Immature natural killer cell (primary cell): Measurements from ENCODE around the gene LRRFIP1. TPM values are rescaled to one million over a fixed set of nuclear protein-coding genes. Genes with fewer than 3 reads are reported as not detected.

Experiments
- DNase-seq, 3 donors: peaks; one replicate each; pipeline ENCODE4 v3.0.0; 2022; ENCODE audit warnings: mixed read lengths in 1 of 3
- H3K27ac Mint-ChIP-seq, 6 donors: one replicate each; pipeline ENCODE4 v1.8.0; 2020; ENCODE audit warnings: mixed read lengths in 6 of 6, mild to moderate bottlenecking in 5 of 6, inconsistent platforms in 4 of 6, moderate library complexity in 3 of 6
- H3K27me3 Mint-ChIP-seq, 3 donors: one replicate each; pipeline ENCODE4 v1.8.0; 2020 to 2021; ENCODE audit warnings: low read depth in 3 of 3, mild to moderate bottlenecking in 3 of 3, mixed read lengths in 3 of 3, moderate library complexity in 3 of 3, inconsistent platforms in 1 of 3
- H3K36me3 Mint-ChIP-seq, 3 donors: one replicate each; pipeline ENCODE4 v1.8.0; 2020; ENCODE audit warnings: mixed read lengths in 3 of 3, inconsistent platforms in 2 of 3, mild to moderate bottlenecking in 2 of 3
- H3K4me1 Mint-ChIP-seq, 2 donors: one replicate each; pipeline ENCODE4 v1.8.0; 2020; ENCODE audit warnings: inconsistent platforms in 2 of 2, mild to moderate bottlenecking in 2 of 2, mixed read lengths in 2 of 2, moderate library complexity in 1 of 2
- H3K4me3 Mint-ChIP-seq, 5 donors: one replicate each; pipeline ENCODE4 v1.8.0; 2020; ENCODE audit warnings: mild to moderate bottlenecking in 5 of 5, mixed read lengths in 5 of 5, inconsistent platforms in 3 of 5, moderate library complexity in 3 of 5
- H3K9me3 Mint-ChIP-seq, 6 donors: one replicate each; pipeline ENCODE4 v1.8.0; 2020; ENCODE audit warnings: mild to moderate bottlenecking in 6 of 6, mixed read lengths in 6 of 6, inconsistent platforms in 4 of 6, moderate library complexity in 3 of 6
- polyA plus RNA-seq, 3 donors: library from polyadenylated mRNA; unstranded; fragments of 300-500 nt; fragmentation: Illumina TruSeq; gene quantifications; one replicate each; pipeline ENCODE4 v1.2.3, GENCODE V29; 2021

LRRFIP1 gene
- polyA plus RNA-seq, 3 donors from 2014 or later = 62.5 to 137 (median 80.0) TPM

DNA sequence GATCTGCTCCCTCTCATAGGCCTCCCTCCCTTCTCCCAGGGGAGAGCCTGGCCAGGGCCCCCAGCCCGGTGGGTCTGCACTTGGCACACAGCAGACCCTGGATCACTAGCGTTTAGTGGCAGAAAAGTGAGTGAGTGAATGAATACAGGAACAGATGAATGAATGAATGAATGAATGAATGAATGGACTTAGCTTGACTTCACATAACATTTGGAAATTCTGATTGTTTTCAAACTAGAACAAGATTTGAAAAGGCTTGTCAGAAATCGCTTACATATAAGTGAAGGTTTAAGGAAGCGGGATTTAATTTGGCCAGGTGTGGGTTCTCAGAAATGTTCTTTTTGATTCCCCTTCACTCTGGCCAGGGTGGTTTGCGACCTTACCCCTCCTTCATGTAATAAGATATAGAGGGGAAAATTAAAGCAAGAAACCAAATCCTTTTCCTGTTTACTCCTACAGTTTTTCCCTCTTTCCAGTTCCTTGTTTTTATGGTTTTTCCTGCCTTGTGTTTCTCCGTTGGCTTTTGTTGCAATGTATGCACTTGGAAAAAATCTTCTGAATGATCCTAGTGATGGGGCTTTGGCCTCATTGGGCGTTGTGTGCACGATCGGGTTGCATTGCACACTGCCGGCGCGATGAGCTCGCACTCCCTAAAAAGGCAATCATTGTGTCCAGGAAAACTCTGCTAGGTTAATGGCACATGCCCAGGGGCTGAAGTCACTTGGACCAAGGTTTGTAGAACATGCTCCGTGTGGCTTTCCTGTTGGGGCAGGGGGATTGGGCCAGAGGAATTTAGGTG is 16.4 kb downstream of the LRRFIP1 start:
- H3K4me1 Mint-ChIP-seq = no peaks in the 10 kb centered on the region
- H3K9me3 Mint-ChIP-seq = no peaks in the 10 kb centered on the region
- no peak overlapping the region for H3K27ac Mint-ChIP-seq
- no peak for DNase-seq
- peaks cover 0 to 3% (median 0%) of the 10 kb centered on the region in 3 donors for H3K36me3 Mint-ChIP-seq
- no peak overlapping the region for H3K4me3 Mint-ChIP-seq
- peaks cover 0 to 10% (median 2%) of the 10 kb centered on the region in 3 donors for H3K27me3 Mint-ChIP-seq

DNA sequence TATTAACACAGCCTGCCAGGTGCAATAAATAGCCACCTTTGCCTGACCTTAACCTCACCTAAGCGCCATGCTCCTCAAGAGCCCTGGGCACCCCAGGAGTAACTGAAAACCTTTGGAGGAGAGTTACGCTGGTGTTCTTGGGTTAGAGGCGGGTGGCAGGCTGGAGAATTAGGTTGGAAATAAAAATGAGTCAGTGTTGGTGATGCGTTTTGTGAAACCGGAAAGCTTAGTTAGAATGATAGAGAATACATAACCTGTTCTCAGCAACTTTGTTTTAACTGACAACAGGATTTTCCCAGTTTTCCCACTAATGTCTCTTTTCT is 17.0 kb downstream of the LRRFIP1 start:
- H3K9me3 Mint-ChIP-seq = no peaks in the 10 kb centered on the region
- no peak overlapping the region for H3K4me3 Mint-ChIP-seq
- no peaks in the 10 kb centered on the region for H3K4me1 Mint-ChIP-seq
- H3K27me3 Mint-ChIP-seq = peaks cover 0 to 10% (median 2%) of the 10 kb centered on the region in 3 donors
- no peak overlapping the region for H3K27ac Mint-ChIP-seq
- no peak for DNase-seq
- peaks cover 0 to 3% (median 0%) of the 10 kb centered on the region in 3 donors for H3K36me3 Mint-ChIP-seq

DNA sequence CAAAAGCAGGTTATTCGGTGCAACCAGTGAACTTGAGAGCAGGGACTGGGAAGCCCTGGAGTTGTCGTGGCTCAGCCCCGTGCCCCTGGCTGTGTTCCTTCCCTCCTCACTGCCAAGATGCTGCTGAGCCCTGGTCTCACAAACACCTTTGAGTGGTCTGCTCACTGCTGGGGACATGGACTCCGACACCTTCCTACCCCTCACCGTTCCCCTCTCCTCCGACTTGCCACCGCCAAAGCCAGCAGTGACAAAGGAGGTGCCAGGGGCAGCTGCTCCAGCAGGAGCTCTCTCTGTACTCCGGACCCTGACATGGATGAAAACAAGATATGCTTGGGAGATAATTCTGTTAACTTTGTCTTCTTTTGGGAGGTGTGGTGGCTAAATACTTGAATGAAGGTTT is 17.9 kb downstream of the LRRFIP1 start:
- Mint-ChIP-seq H3K27ac (no peak overlapping the region), H3K4me3 (no peak overlapping the region), H3K27me3 (peaks cover 2 to 10% (median 2%) of the 10 kb centered on the region in 3 donors), H3K36me3 (peaks cover 0 to 3% (median 0%) of the 10 kb centered on the region in 3 donors), H3K9me3 (no peaks in the 10 kb centered on the region), H3K4me1 (no peaks in the 10 kb centered on the region)
- no peak for DNase-seq

DNA sequence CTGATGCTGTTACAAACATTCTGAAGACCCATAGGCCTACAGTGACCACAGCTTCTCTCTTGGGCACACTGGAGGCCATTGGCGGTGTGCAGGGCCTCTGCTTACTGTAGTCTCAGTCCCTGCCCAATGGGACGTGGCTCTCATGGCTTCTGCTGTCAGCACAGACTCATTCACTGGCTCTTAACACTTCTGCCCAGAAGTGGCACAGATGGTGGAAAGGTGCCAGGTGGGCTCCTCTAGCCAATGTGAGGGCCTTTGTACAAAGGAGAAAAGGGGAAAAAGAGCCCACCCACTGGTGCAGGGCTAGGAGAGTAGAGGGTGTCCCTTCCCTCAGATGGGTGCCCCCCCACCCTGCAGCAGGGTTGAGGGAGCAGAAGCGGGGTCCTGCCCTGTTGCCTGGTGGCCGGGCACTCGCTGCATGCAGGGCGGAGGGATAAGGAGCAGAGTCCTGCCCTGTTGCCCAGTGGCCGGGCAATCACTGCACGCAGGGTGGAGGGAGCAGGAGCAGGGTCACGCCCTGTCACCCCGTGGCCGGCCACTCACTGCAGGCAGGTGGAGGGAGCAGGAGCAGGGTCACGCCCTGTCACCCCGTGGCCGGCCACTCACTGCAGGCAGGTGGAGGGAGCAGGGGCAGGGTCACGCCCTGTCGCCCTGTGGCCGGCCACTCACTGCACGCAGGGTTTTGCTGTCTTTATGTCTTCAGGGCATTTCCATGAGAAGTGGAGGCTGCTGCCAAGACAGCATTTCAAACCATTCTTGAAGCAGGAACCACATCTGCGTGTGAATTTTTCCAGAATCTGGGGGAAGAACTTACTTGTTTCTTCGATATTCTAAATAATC is 20.0 kb downstream of the LRRFIP1 start:
- H3K27me3 Mint-ChIP-seq = peaks cover 2 to 10% (median 3%) of the 10 kb centered on the region in 3 donors

DNA sequence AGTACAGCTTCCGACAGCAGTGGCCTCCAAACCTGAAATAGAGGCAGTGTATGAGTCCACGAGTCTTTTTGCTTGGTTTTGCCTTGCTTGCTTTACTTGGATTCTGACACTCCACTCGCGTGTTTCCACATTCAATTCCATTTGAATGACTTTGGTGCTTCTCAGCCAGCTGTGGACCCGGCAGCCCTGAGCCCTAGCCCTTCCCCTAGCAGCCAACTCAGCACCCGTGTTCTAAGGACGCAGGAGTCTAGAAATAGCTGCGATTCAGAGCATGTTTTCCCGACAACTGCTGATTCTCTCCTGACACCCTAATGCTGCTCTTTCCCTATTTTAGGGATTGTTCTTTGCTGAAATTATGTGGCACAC is 20.6 kb downstream of the LRRFIP1 start:
- H3K27me3 Mint-ChIP-seq = peaks cover 3 to 10% (median 3%) of the 10 kb centered on the region in 3 donors
- H3K27ac Mint-ChIP-seq = no peak overlapping the region
- no peaks in the 10 kb centered on the region for H3K4me1 Mint-ChIP-seq
- no peaks in the 10 kb centered on the region for H3K9me3 Mint-ChIP-seq
- no peak overlapping the region for H3K4me3 Mint-ChIP-seq
- H3K36me3 Mint-ChIP-seq = peaks cover 0 to 6% (median 4%) of the 10 kb centered on the region in 3 donors
- no peak for DNase-seq

More for the DNA sequence above, 20.0 kb downstream of the LRRFIP1 start:
- H3K4me1 Mint-ChIP-seq = no peaks in the 10 kb centered on the region
- peaks cover 0 to 6% (median 0%) of the 10 kb centered on the region in 3 donors for H3K36me3 Mint-ChIP-seq
- H3K9me3 Mint-ChIP-seq = no peaks in the 10 kb centered on the region
- DNase-seq = no peak
- H3K4me3 Mint-ChIP-seq = no peak overlapping the region
- H3K27ac Mint-ChIP-seq = no peak overlapping the region

DNA sequence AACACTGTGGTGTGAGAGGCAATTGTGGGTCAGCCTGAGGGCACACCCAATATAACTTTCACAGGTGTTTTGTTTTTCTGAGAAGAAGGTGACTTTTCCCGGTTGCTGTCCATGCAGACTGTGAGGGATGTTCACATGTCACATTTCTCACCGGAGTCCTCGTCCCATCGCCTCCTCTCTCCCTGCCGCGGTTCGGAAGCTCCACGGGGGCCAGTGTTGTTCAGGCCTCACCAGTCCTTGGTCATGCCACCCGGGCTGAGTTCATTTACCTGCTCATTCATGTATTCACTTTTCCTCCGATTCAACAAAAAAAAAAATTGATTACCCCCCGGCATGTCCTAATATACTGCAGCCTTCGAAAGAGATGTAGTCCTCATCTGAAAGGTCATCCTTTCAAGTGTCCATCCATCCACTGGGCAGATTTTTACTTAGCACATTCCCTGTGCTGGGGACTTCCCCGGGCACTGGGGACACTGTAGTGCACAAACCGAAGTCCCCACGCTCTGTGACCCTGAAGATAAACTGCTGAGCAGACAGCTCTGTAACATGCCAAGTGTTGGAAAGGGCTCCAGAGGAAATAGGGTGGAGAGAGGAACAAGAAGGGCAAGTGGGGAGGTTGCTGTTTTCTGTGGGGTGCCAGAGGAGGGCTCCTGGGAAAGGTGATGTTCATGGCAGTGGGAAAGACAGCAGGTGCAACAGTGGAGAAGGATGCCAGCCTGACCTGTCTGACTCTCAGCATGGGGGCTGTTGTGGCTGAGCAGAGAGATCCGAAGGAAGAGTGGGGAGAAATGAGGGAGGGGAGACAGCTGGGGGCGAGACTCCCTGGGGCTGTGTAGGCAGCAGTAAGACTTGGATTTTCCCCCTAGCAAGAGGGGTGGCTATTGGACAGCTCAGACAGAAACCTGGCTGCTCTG is 22.4 kb downstream of the LRRFIP1 start:
- Mint-ChIP-seq H3K27ac (no peak overlapping the region), H3K4me1 (peaks cover 0 to 4% of the 10 kb centered on the region in 2 donors), H3K27me3 (peaks cover 3 to 10% (median 3%) of the 10 kb centered on the region in 3 donors), H3K9me3 (no peaks in the 10 kb centered on the region), H3K4me3 (no peak overlapping the region), H3K36me3 (peaks cover 0 to 6% (median 4%) of the 10 kb centered on the region in 3 donors)
- no peak for DNase-seq

DNA sequence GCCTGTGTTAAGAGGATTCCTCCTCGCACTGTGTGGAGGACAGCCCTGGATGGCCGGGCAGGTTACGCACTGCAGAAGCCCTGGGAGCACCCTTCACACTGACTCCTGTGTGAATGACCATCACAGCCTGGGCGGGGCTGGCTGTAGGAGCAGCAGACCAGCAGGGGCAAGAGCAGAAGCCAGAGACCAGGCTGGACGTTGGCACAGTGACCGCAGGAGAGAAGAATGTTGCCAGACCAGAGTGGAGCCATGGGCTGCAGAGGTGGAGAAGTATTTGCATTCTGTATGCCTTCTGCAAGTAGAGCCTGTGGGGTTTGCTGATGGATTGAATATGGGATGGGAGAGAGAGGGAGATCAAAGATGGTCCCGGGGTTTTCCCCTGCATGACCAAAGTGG is 23.1 kb downstream of the LRRFIP1 start:
- Mint-ChIP-seq H3K36me3 (peaks cover 0 to 4% (median 4%) of the 10 kb centered on the region in 3 donors), H3K4me3 (no peak overlapping the region), H3K27ac (no peak overlapping the region), H3K9me3 (no peaks in the 10 kb centered on the region), H3K27me3 (peaks cover 3 to 9% (median 5%) of the 10 kb centered on the region in 3 donors), H3K4me1 (peaks cover 4 to 9% of the 10 kb centered on the region in 2 donors)
- no peak for DNase-seq

DNA sequence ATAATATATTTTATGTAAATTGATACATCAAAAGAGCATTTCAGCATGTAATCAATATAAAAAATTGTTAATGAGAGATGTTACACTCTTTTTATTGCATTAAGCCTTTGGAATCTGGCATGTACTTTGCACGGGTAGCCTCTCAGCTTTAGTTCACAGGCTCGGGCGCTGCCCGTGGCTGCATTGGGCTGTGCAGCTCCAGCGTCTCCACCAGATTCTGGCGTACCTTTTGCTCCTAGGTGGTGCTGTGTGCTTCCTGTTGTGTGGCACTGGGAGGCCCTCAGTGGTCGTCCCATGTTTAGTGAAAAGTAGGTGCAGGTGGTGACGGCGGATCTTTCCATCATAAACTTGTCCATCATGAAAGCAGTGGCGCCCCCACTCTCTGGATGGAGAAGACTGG is 24.4 kb downstream of the LRRFIP1 start:
- Mint-ChIP-seq H3K4me1 (peaks cover 10 to 13% of the 10 kb centered on the region in 2 donors), H3K9me3 (no peaks in the 10 kb centered on the region), H3K27ac (no peak overlapping the region), H3K27me3 (peaks cover 3 to 16% (median 5%) of the 10 kb centered on the region in 3 donors), H3K36me3 (peaks cover 0 to 4% (median 3%) of the 10 kb centered on the region in 3 donors), H3K4me3 (no peak overlapping the region)
- no peak for DNase-seq

DNA sequence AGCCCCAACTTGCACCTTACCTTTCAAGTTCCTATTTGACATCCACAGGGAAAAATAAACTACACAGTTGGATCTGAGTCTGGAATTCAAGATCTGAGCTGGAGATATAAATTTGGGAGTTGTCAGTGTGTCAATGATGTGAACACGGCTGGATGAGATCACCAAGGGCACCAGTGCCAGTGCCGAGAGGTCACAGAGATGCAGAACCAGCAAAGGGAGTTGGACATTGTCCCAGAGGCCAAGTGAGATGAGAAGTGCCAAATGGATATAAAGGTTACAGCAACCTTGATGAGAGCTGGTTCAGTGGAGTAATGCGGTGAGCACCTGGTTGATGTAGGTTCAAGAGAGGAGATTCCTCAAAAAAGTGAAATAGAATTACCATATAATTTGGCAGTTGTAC is 24.8 kb downstream of the LRRFIP1 start:
- DNase-seq = no peak

DNA sequence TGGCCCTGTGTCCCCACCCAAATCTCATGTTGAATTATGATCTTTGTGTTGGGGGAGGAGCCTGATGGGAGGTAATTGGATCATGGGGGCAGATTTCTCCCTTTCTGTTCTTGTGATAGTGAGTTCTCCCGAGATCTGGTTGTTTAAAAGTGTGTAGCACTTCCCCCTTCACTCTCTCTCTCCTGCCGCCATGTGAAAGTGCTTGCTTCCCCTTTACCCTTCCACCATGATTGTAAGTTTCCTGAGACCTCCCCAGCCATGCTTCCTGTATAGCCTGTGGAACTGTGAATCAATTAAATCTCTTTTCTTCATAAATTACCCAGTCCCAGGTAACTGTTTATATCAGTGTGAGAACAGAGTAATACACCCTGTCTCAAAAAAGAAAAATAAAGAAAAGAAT is 25.5 kb downstream of the LRRFIP1 start:
- Mint-ChIP-seq H3K27me3 (peaks cover 3 to 18% (median 6%) of the 10 kb centered on the region in 3 donors), H3K27ac (no peak overlapping the region), H3K36me3 (peaks cover 0 to 4% (median 3%) of the 10 kb centered on the region in 3 donors), H3K9me3 (no peaks in the 10 kb centered on the region), H3K4me3 (no peak overlapping the region), H3K4me1 (peaks cover 10 to 13% of the 10 kb centered on the region in 2 donors)
- no peak for DNase-seq

More for the DNA sequence above, 24.8 kb downstream of the LRRFIP1 start:
- H3K27ac Mint-ChIP-seq = no peak overlapping the region
- H3K36me3 Mint-ChIP-seq = peaks cover 0 to 4% (median 3%) of the 10 kb centered on the region in 3 donors
- H3K9me3 Mint-ChIP-seq = no peaks in the 10 kb centered on the region
- H3K27me3 Mint-ChIP-seq = peaks cover 3 to 18% (median 6%) of the 10 kb centered on the region in 3 donors
- H3K4me3 Mint-ChIP-seq = no peak overlapping the region
- peaks cover 10 to 13% of the 10 kb centered on the region in 2 donors for H3K4me1 Mint-ChIP-seq

DNA sequence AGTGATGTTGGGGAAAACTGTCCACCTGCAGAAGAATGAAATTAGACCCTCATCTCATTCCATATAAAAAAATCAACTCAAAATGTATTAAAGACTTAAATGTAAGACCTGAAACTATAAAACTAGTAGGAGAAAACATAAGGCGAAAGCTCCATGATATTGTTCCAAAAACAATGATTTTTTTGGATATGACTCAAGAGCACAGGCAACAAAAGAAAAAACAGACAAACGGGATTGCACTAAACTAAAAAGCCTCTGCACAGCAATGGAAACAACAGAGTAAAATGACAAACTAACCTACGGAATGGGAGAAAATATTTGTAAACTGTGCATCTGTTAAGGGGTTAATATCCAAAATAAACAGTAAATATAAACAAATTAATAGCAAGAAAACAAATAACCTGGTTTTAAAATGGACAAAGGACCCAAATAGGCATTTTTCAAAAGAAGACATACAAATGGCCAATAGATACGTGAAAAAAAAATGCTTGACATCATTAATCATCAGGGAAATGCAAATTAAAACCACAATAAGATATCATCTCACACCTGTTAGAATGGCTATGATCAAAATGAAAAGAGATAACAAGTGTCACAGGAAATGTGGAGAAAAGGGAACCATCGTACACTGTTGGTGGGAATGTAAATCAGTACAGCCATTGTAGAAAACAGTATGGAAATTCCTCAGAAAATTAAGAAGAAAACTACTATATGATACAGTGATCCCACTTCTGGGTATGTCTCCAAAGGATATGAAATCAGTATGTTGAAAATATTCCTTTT is 26.6 kb downstream of the LRRFIP1 start:
- H3K27me3 Mint-ChIP-seq = peaks cover 3 to 18% (median 6%) of the 10 kb centered on the region in 3 donors
- H3K9me3 Mint-ChIP-seq = no peaks in the 10 kb centered on the region
- H3K36me3 Mint-ChIP-seq = peaks cover 0 to 4% (median 3%) of the 10 kb centered on the region in 3 donors
- no peak overlapping the region for H3K27ac Mint-ChIP-seq
- H3K4me3 Mint-ChIP-seq = no peak overlapping the region
- DNase-seq = no peak
- peaks cover 10 to 13% of the 10 kb centered on the region in 2 donors for H3K4me1 Mint-ChIP-seq

DNA sequence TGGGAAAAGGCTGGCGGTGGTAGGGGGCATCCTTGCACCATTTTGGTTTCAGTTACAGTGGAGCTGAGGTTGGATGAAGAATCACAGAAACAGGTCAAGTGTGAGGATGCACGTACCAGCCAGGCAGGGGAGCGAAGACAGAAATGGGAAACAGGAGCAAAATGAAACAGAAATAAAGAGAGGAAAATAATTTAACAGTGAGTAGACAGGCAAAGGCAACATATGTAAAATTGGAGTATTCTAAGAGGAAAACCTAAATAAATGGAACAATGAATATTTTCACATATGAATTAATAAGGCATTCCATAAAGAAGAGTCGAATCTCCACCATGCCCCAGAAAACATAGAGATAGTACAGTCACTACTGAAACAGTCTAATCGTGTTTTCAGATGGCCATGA is 29.7 kb downstream of the LRRFIP1 start:
- DNase-seq = no peak
- Mint-ChIP-seq H3K36me3 (peaks cover 0 to 4% (median 0%) of the 10 kb centered on the region in 3 donors), H3K27me3 (peaks cover 2 to 20% (median 5%) of the 10 kb centered on the region in 3 donors), H3K4me1 (peaks cover 10 to 13% of the 10 kb centered on the region in 2 donors), H3K27ac (no peak overlapping the region), H3K4me3 (no peak overlapping the region), H3K9me3 (no peaks in the 10 kb centered on the region)
